ENCODE results near the gene OR5M8. TPM values are rescaled to one million over a fixed set of nuclear protein-coding genes. Genes with fewer than 3 reads are reported as not detected.

The OR5M8 gene
- total RNA-seq (2021; ENCODE audit: unreplicated experiment) (not detected), Bru-seq, nascent RNA (not detected), BruChase-seq, experiment 1, labeled RNA remaining after a 2-hour chase (not detected), BruChase-seq, experiment 2, labeled RNA remaining after a 6-hour chase (not detected)
- not detected for polyA plus RNA-seq (2012; ENCODE audit: insufficient read length)
- long read RNA-seq: 0 reads

DNA sequence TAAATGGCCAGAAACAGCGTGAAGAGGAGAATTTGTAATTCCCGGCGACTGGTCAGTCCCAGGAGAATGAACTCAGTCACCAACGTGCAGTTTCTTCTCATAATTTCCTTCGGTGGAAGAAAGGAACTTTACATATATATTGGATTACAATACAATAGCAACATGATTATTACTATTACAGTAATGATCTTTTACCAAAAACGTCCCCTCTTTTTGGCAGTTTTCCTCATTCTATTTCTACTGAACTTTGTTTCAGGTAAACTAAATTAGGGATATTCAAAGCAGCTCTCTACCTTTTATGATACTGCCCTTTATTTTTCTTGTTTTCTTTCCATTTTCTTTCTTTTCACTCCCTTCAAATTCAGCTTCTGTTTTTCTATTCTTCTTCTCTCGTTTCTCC is at the start of gene OR5M8:
OR5M8 (minus strand) TSS at position 101 of the 400 bp plus-strand sequence; CDS start at position 101, 0 bp downstream.
- Histone ChIP-seq H3K27ac (ENCODE audit: low read length) (no peak within 1 kb of the TSS), H3K36me3 (ENCODE audit: control insufficient read depth, insufficient read depth, low read length) (no peaks in the 10 kb centered on the region), H3K9me3 (ENCODE audit: control insufficient read depth, insufficient read depth, low read depth, low read length) (no peaks in the 10 kb centered on the region; the same call in 1 of the 2 replicates), H3K4me3 (ENCODE audit: low read depth in 2 of 2, low read length in 2 of 2) (no peak within 1 kb of the TSS), H3K4me1 (ENCODE audit: control insufficient read depth, insufficient read depth, low read length) (no peaks in the 10 kb centered on the region), H3K27me3 (ENCODE audit: control insufficient read depth, insufficient read depth, low read length) (no peaks in the 10 kb centered on the region)
- in situ Hi-C loops (cut with HindIII; ENCODE audit: low pct_unique_long_range_greater_than_20kb, low sequenced_read_pairs) (no loop called here), intact Hi-C loops (cut with micrococcal nuclease; ENCODE audit: unreplicated experiment) (no loop called here)
- BruUV-seq (replicated peaks): no TSS peak
- ChIA-PET POLR2A (no interaction called here), CTCF (no interaction called here)
- TF ChIP-seq SIN3A (IDR thresholded peaks at IDR 0.05; ENCODE audit: borderline replicate concordance, insufficient read depth, low read depth, low read length) (no peak), TCF7L2 (IDR thresholded peaks at IDR 0.05; ENCODE audit: low read depth, low read length) (no peak), POLR2AphosphoS5 (IDR thresholded peaks at IDR 0.05; ENCODE audit: low read depth, low read length) (no peak)
- TF ChIP-seq, protein P1, sequence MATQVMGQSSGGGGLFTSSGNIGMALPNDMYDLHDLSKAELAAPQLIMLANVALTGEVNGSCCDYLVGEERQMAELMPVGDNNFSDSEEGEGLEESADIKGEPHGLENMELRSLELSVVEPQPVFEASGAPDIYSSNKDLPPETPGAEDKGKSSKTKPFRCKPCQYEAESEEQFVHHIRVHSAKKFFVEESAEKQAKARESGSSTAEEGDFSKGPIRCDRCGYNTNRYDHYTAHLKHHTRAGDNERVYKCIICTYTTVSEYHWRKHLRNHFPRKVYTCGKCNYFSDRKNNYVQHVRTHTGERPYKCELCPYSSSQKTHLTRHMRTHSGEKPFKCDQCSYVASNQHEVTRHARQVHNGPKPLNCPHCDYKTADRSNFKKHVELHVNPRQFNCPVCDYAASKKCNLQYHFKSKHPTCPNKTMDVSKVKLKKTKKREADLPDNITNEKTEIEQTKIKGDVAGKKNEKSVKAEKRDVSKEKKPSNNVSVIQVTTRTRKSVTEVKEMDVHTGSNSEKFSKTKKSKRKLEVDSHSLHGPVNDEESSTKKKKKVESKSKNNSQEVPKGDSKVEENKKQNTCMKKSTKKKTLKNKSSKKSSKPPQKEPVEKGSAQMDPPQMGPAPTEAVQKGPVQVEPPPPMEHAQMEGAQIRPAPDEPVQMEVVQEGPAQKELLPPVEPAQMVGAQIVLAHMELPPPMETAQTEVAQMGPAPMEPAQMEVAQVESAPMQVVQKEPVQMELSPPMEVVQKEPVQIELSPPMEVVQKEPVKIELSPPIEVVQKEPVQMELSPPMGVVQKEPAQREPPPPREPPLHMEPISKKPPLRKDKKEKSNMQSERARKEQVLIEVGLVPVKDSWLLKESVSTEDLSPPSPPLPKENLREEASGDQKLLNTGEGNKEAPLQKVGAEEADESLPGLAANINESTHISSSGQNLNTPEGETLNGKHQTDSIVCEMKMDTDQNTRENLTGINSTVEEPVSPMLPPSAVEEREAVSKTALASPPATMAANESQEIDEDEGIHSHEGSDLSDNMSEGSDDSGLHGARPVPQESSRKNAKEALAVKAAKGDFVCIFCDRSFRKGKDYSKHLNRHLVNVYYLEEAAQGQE (IDR thresholded peaks at IDR 0.05; ENCODE audit: insufficient read depth in 1 of 2, low read depth in 2 of 2, low read length in 1 of 2): no peak
- TF ChIP-seq, protein P2, sequence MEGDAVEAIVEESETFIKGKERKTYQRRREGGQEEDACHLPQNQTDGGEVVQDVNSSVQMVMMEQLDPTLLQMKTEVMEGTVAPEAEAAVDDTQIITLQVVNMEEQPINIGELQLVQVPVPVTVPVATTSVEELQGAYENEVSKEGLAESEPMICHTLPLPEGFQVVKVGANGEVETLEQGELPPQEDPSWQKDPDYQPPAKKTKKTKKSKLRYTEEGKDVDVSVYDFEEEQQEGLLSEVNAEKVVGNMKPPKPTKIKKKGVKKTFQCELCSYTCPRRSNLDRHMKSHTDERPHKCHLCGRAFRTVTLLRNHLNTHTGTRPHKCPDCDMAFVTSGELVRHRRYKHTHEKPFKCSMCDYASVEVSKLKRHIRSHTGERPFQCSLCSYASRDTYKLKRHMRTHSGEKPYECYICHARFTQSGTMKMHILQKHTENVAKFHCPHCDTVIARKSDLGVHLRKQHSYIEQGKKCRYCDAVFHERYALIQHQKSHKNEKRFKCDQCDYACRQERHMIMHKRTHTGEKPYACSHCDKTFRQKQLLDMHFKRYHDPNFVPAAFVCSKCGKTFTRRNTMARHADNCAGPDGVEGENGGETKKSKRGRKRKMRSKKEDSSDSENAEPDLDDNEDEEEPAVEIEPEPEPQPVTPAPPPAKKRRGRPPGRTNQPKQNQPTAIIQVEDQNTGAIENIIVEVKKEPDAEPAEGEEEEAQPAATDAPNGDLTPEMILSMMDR (IDR thresholded peaks at IDR 0.05): no peak
- DNase-seq (ENCODE audit: low read depth, low spot score) (no peak), ATAC-seq (no peak)

DNA sequence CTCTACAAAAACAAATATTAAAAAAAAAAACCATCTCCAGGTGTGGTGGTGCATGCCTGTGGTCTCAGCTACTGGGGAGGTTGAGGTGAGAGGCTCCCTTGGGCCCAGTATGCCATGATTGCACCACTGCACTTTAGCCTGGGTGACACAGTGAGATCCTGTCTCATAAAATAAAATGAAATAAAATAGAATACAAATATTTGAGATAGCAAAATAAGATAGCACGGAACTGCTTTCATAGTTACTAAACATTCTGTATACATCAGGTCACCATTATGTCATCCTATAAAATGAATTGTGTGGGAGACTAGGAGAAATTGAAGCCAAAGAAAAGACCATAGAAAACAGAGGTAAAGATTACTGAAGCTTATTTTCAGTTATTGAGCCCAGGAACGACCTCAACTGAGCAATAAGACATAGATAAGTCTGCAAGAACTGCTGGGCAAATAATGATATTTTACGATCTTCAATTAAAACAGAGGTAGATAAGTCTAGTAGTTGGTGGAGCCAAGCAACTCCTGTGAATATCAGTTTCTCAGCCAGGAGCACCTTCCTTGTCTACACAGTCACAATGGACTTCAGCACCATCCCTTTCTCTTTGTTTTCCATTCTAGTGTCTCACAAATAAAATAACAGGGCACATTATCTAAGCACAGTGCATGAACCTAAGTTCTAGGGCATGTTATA is 42.0 kb upstream of the OR5M8 start:
- TF ChIP-seq, protein P2 (IDR thresholded peaks at IDR 0.05): no peak
- CTCF ChIA-PET: no interaction called here
- no peak overlapping the region for H3K4me3 ChIP-seq (ENCODE audit: low read depth in 2 of 2, low read length in 2 of 2)
- no TSS peak for BruUV-seq (replicated peaks)
- no peak overlapping the region for H3K27ac ChIP-seq (ENCODE audit: low read length)
- DNase-seq (ENCODE audit: low read depth, low spot score) (no peak), ATAC-seq (no peak)
- no peaks in the 10 kb centered on the region for H3K36me3 ChIP-seq (ENCODE audit: control insufficient read depth, insufficient read depth, low read length)
- POLR2A ChIA-PET: no interaction called here
- no peaks in the 10 kb centered on the region for H3K27me3 ChIP-seq (ENCODE audit: control insufficient read depth, insufficient read depth, low read length)
- in situ Hi-C loops (cut with HindIII; ENCODE audit: low pct_unique_long_range_greater_than_20kb, low sequenced_read_pairs) (no loop called here), intact Hi-C loops (cut with micrococcal nuclease; ENCODE audit: unreplicated experiment) (no loop called here)
- H3K4me1 ChIP-seq (ENCODE audit: control insufficient read depth, insufficient read depth, low read length): no peaks in the 10 kb centered on the region
- H3K9me3 ChIP-seq (ENCODE audit: control insufficient read depth, insufficient read depth, low read depth, low read length): no peaks in the 10 kb centered on the region
